Esophagus muscularis mucosa (tissue), 4 donors: ENCODE results near the gene LCNL1. TPM values are rescaled to one million over a fixed set of nuclear protein-coding genes. Genes with fewer than 3 reads are reported as not detected.

ENCODE experiments used
- DNase-seq: peaks from one replicate; pipeline ENCODE4 v3.0.0-alpha.2; 2017; ENCODE audit errors: extremely low spot score
- H3K27ac ChIP-seq, 4 donors: fragments of 200-600 bp; sonication (generic); replicated peaks in 1 of 4; 1 replicate in 3 of 4; 2 replicates in 1 of 4; pipeline ENCODE4 v1.5.1; 2016 to 2019; ENCODE audit warnings: mild to moderate bottlenecking in 1 of 4
- H3K27me3 ChIP-seq, 4 donors: fragments of 200-600 bp; sonication (generic); one replicate each; pipeline versions ENCODE4 v1.5.1 to v1.6.0; 2016 to 2019
- H3K36me3 ChIP-seq, 4 donors: fragments of 200-600 bp; sonication (generic); one replicate each; pipeline ENCODE4 v1.5.1; 2016 to 2019
- H3K4me1 ChIP-seq, 4 donors: fragments of 200-600 bp; sonication (generic); one replicate each; pipeline ENCODE4 v1.5.1; 2016 to 2019
- H3K4me3 ChIP-seq, 4 donors: fragments of 200-600 bp; sonication (generic); 1 replicate in 2 of 4; 2 replicates in 2 of 4; pipeline ENCODE4 v1.5.1; 2016 to 2019; ENCODE audit warnings: mild to moderate bottlenecking in 4 of 4, moderate library complexity in 1 of 4
- H3K9me3 ChIP-seq, 4 donors: fragments of 200-600 bp; sonication (generic); 1 replicate in 3 of 4; 2 replicates in 1 of 4; pipeline ENCODE4 v1.5.1; 2016 to 2019
- CTCF ChIP-seq, 3 experiments: fragments of 200-600 bp in 2 of 3; fragments of 450-650 bp in 1 of 3; sonication (generic) in 2 of 3; IDR thresholded peaks; one replicate each; pipeline ENCODE4 v1.5.1; 2017 to 2019; ENCODE audit warnings: antibody characterized with exemption in 3 of 3, mild to moderate bottlenecking in 2 of 3, moderate library complexity in 1 of 3
- EP300 ChIP-seq: sonication (generic); formaldehyde crosslinking; IDR thresholded peaks from one replicate; pipeline ENCODE4 v1.6.1; 2017; ENCODE audit warnings: antibody characterized with exemption
- POLR2A ChIP-seq: fragments of 450-650 bp; IDR thresholded peaks from one replicate; pipeline ENCODE4 v1.6.1; 2017; ENCODE audit warnings: antibody characterized with exemption, moderate library complexity, mild to moderate bottlenecking, low read depth
- POLR2AphosphoS5 ChIP-seq, 2 donors: sonication (generic); formaldehyde crosslinking; IDR thresholded peaks; one replicate each; pipeline ENCODE4 v1.6.1; 2017; ENCODE audit warnings: antibody characterized with exemption in 2 of 2
- WGBS: methylation state at CpG from one replicate; pipeline ENCODE4 v1.1.5; 2018; 5-methylcytosine and 5-hydroxymethylcytosine counted together
- intact Hi-C: fragments of 100-400 bp; cut with DNase I; formaldehyde crosslinking; loops from one replicate; pipeline ENCODE4 v1.15.1; 2023
- total RNA-seq, 4 donors: library from RNA; depleted of rRNA; stranded (reverse); fragments of >200 nt; gene quantifications; one replicate each; pipeline versions ENCODE4 v1.1.0 to v1.2.1, GENCODE V29; 2016

The LCNL1 gene
- total RNA-seq, 4 donors from 2014 or later = 0.11 to 0.42 (median 0.39) TPM; not detected in 1

- Histone ChIP-seq H3K9me3 (no peaks in the 10 kb centered on the region), H3K4me3 (no peak overlapping the region), H3K27ac (no peak overlapping the region), H3K4me1 (peaks cover 0 to 12% (median 6%) of the 10 kb centered on the region in 4 donors), H3K27me3 (no peaks in the 10 kb centered on the region), H3K36me3 (peaks cover 20 to 75% (median 66%) of the 10 kb centered on the region in 4 donors)
- intact Hi-C loops = no loop called here
- no peak for DNase-seq
- no peak for TF ChIP-seq EP300
- TF ChIP-seq POLR2A = no peak
- no peak for TF ChIP-seq CTCF (IDR thresholded peaks at IDR 0.05)
- no peak for TF ChIP-seq POLR2AphosphoS5 (IDR thresholded peaks at IDR 0.05)
- WGBS = 92% methylated on average over 27 of the region's 49 CpGs
Measured at GRCh38 chr9:137009938-137010732, 27.3 kb downstream of the LCNL1 start.

- H3K27me3 ChIP-seq = no peaks in the 10 kb centered on the region
- H3K4me3 ChIP-seq = no peak overlapping the region
- H3K4me1 ChIP-seq = peaks cover 0 to 12% (median 6%) of the 10 kb centered on the region in 4 donors
- no peak overlapping the region for H3K27ac ChIP-seq
- no peaks in the 10 kb centered on the region for H3K9me3 ChIP-seq
- intact Hi-C loops = no loop called here
- H3K36me3 ChIP-seq = peaks cover 20 to 85% (median 76%) of the 10 kb centered on the region in 4 donors
- no peak for DNase-seq
- WGBS = 93% methylated on average over 24 of the region's 24 CpGs
- TF ChIP-seq CTCF (IDR thresholded peaks at IDR 0.05) = no peak
- no peak for TF ChIP-seq POLR2A
- TF ChIP-seq EP300 = no peak
- no peak for TF ChIP-seq POLR2AphosphoS5 (IDR thresholded peaks at IDR 0.05)
Measured at GRCh38 chr9:137011156-137011555, 28.4 kb downstream of the LCNL1 start.

GRCh38 chr9:137011907-137012675 lies 29.3 kb downstream of the LCNL1 start:
- Histone ChIP-seq H3K27me3 (no peaks in the 10 kb centered on the region), H3K4me3 (no peak overlapping the region), H3K36me3 (peaks cover 28 to 95% (median 86%) of the 10 kb centered on the region in 4 donors), H3K9me3 (no peaks in the 10 kb centered on the region), H3K27ac (no peak overlapping the region), H3K4me1 (peaks cover 0 to 10% (median 5%) of the 10 kb centered on the region in 4 donors)
- TF ChIP-seq CTCF (IDR thresholded peaks at IDR 0.05) = no peak
- no peak for TF ChIP-seq EP300
- no peak for TF ChIP-seq POLR2A
- no peak for TF ChIP-seq POLR2AphosphoS5 (IDR thresholded peaks at IDR 0.05)
- 92% methylated on average over 21 of the region's 39 CpGs for WGBS
- intact Hi-C loops = no loop called here
- DNase-seq = no peak

GRCh38 chr9:137012694-137013570 lies 30.1 kb downstream of the LCNL1 start:
- no peak overlapping the region for H3K27ac ChIP-seq
- DNase-seq = no peak
- TF ChIP-seq EP300 (no peak), CTCF (IDR thresholded peaks at IDR 0.05) (no peak), POLR2AphosphoS5 (IDR thresholded peaks at IDR 0.05) (no peak), POLR2A (no peak)
- peaks cover 0 to 1% (median under 1%) of the 10 kb centered on the region in 4 donors for H3K4me1 ChIP-seq
- no peak overlapping the region for H3K4me3 ChIP-seq
- intact Hi-C loops = no loop called here
- WGBS = 89% methylated on average over 31 of the region's 67 CpGs
- H3K9me3 ChIP-seq = no peaks in the 10 kb centered on the region
- H3K36me3 ChIP-seq = peaks cover 31 to 98% (median 93%) of the 10 kb centered on the region in 4 donors
- H3K27me3 ChIP-seq = no peaks in the 10 kb centered on the region
